ENCODE results near the gene ABCA3. TPM values are rescaled to one million over a fixed set of nuclear protein-coding genes. Genes with fewer than 3 reads are reported as not detected.

ABCA3 gene
- total and polyA plus RNA-seq, 2 of the 8 experiments (the other 6 are each of a cell fraction or from before 2014, with no cell fraction given): 5.7 to 7.9 TPM

DNA sequence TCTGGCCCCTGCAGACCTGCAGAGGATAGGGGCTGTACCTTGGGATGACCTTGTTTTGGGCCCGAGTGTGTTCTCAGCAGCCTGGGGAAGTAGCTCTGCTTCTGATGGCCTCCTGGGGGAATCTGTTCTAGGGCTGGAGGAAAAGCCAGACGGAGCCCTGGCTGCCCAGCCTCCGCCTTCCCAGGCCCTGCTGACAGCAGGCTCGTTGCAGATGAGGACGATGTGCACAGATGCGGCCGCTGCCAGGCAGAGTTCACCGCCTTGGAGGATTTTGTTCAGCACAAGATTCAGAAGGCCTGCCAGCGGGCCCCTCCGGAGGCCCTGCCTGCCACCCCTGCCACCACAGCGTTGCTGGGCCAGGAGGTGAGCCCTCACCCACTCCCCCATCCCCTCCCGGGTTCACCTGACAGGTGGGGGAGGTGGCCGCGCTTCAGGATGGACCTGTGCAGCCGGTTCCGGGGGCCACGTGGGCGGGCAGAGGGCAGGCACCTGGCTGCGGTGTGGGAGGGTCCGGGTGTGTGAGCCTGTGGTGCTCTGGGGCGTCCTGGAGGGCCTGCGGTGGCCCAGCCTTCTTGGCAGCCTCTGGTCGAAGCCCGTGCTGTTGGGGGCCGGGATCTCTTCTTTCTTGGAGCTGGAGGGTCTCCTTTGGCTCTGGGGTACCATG is 112.2 kb downstream of the ABCA3 start:
- no peak overlapping the region for H3K18ac ChIP-seq (ENCODE audit: extremely low read depth, low read length)
- whole genome bisulfite sequencing, 2 experiments (ENCODE audit: extremely low coverage in 1 of 2, insufficient coverage in 1 of 2, insufficient read length in 1 of 2, insufficient replicate concordance in 2 of 2, low coverage in 1 of 2, low lambda C conversion rate in 2 of 2, missing lambda C conversion rate in 1 of 2): 92% methylated on average over 23 of the region's 25 CpGs; no CpG with 5 or more reads in 1 of the 2 experiments
- DNase-seq (ENCODE audit: low read depth in 1 of 2, low spot score in 2 of 2): no peak
- no peak overlapping the region for H3K4me2 ChIP-seq (ENCODE audit: insufficient read depth in 1 of 2, low read depth in 2 of 2, low read length in 2 of 2)
- no peak overlapping the region for H3K9ac ChIP-seq (replicated peaks in 1 of 4; ENCODE audit: extremely low read depth in 1 of 4, low read depth in 3 of 4, low read length in 3 of 4)
- H4K20me1 ChIP-seq (replicated peaks in 1 of 2; ENCODE audit: control insufficient read depth in 1 of 2, insufficient read depth in 2 of 2, low read length in 2 of 2): peaks cover 9 to 15% of the 10 kb centered on the region in 2 experiments
- no peak overlapping the region for H4K5ac ChIP-seq (ENCODE audit: insufficient read length, low read depth, low read length)
- no peak overlapping the region for H3K4ac ChIP-seq (replicated peaks; ENCODE audit: insufficient read length, low read depth, low read length)
- no peak overlapping the region for H3K23ac ChIP-seq (ENCODE audit: insufficient read length)
- no peaks in the 10 kb centered on the region for H3K4me1 ChIP-seq (replicated peaks in 1 of 4; ENCODE audit: control insufficient read depth in 3 of 4, insufficient read depth in 4 of 4, low read length in 3 of 4)
- H2AFZ ChIP-seq (ENCODE audit: low read length): no peak overlapping the region
- H2BK120ac ChIP-seq (replicated peaks; ENCODE audit: low read depth, low read length): no peak overlapping the region
- no peak overlapping the region for H2AK5ac ChIP-seq (ENCODE audit: low read depth, low read length)
- peaks cover 3 to 29% of the 10 kb centered on the region in 2 experiments; a peak in 2 of 4 replicates for H3K79me2 ChIP-seq (ENCODE audit: control insufficient read depth in 1 of 2, insufficient read depth in 2 of 2, low read length in 2 of 2)
- H3K56ac ChIP-seq (replicated peaks; ENCODE audit: insufficient read length, low read depth, low read length): no peak overlapping the region
- H2BK5ac ChIP-seq (ENCODE audit: low read depth, low read length): no peak overlapping the region
- CTCF ChIA-PET (ENCODE audit: partially characterized antibody): no interaction called here
- H3K4me3 ChIP-seq (ENCODE audit: extremely low read depth in 1 of 4, insufficient read depth in 2 of 4, low read depth in 3 of 4, low read length in 4 of 4): no peak overlapping the region
- H3K9me3 ChIP-seq (ENCODE audit: insufficient read depth in 2 of 2, low read depth in 1 of 2, low read length in 1 of 2): no peaks in the 10 kb centered on the region
- no peak overlapping the region for H3K27ac ChIP-seq (ENCODE audit: low read depth, low read length)
- no peak overlapping the region for H2BK20ac ChIP-seq (ENCODE audit: low read length)
- H4K91ac ChIP-seq (replicated peaks; ENCODE audit: insufficient read length, low read length): no peak overlapping the region
- H3K23me2 ChIP-seq (ENCODE audit: low read depth, low read length): no peaks in the 10 kb centered on the region
- no peak overlapping the region for H2BK12ac ChIP-seq (ENCODE audit: low read depth, low read length)
- no peaks in the 10 kb centered on the region for H3K27me3 ChIP-seq (replicated peaks in 1 of 4; ENCODE audit: control insufficient read depth in 3 of 4, extremely low read depth in 1 of 4, insufficient read depth in 3 of 4, low read length in 3 of 4)
- H4K8ac ChIP-seq (ENCODE audit: extremely low read depth, insufficient read depth, low read length): 0 out of 2 replicates have a peak overlapping the region, but pooled peaks have one; percentile 25
- FAIRE-seq: no peak
- peaks cover 0 to 33% (median 4%) of the 10 kb centered on the region in 4 experiments; a peak in 5 of 8 replicates for H3K36me3 ChIP-seq (ENCODE audit: control insufficient read depth in 2 of 4, insufficient read depth in 4 of 4, low read length in 3 of 4)
- POLR2A ChIA-PET (ENCODE audit: partially characterized antibody): interaction anchor here (0.6 to 6.7 kb wide), 6 partner anchors 11 to 756 kb away, joined by 3 to 37 read pairs (median 3); partner anchors contain the start of genes BRICD5, ECI1 and TRAF7
- no peak overlapping the region for H3K14ac ChIP-seq (ENCODE audit: insufficient read length)
- H3K79me1 ChIP-seq (ENCODE audit: low read depth, low read length): peaks cover 3% of the 10 kb centered on the region; the same call in 1 of the 2 replicates
- H2BK15ac ChIP-seq (ENCODE audit: low read length): no peak overlapping the region
- TF ChIP-seq SP2 (IDR thresholded peaks at IDR 0.05; ENCODE audit: low read length): no peak
- TF ChIP-seq KDM4A (IDR thresholded peaks at IDR 0.05; ENCODE audit: low read depth, low read length, severe bottlenecking): no peak
- no peak for TF ChIP-seq TBP (IDR thresholded peaks at IDR 0.05; ENCODE audit: low read depth, low read length)
- no peak for TF ChIP-seq BCL11A (IDR thresholded peaks at IDR 0.05; ENCODE audit: low read depth in 2 of 2, low read length in 2 of 2)
- no peak for TF ChIP-seq POU5F1 (IDR thresholded peaks at IDR 0.05; ENCODE audit: low read depth, low read length)
- TF ChIP-seq RXRA (IDR thresholded peaks at IDR 0.05; ENCODE audit: insufficient read depth, low read depth, low read length): no peak

All from H1 (cell line).